SK-N-SH (cell line): ENCODE measurements around the gene OR1M1. TPM values are rescaled to one million over a fixed set of nuclear protein-coding genes. Genes with fewer than 3 reads are reported as not detected.
"Not testable (repeated sequence)": the region's sequence is repeated elsewhere in the genome, so short reads cannot be mapped to it uniquely, and the experiment has no call there.

Experiments used
- CTCF ChIA-PET: fragments of 300-600, 350-600 bp; formaldehyde crosslinking; extraction: SDS; loops from one replicate; lab custom pipeline; 2021; lab: Yijun Ruan, JAX
- POLR2A ChIA-PET: fragments of 350-600 bp; sonication (Branson Sonifier 250); formaldehyde crosslinking; extraction: SDS; loops from one replicate; lab custom pipeline; 2020; ENCODE audit warnings: antibody characterized with exemption, inconsistent platforms; lab: Yijun Ruan, JAX
- DNase-seq: peaks from one replicate; pipeline ENCODE4 v3.0.0; 2012
- H2AFZ ChIP-seq: fragments of 200-600 bp; sonication (generic); 2 replicates; pipeline ENCODE4 v1.8.1; 2016; ENCODE audit warnings: antibody characterized with exemption, mild to moderate bottlenecking, low read depth
- H3F3A ChIP-seq: fragments of 200-600 bp; sonication (generic); replicated peaks from 2 replicates; pipeline ENCODE3; 2016; ENCODE audit warnings: antibody characterized with exemption, mild to moderate bottlenecking; ENCODE audit not compliant: insufficient read depth
- H3K27ac ChIP-seq, 2 experiments: fragments of 200-500 bp in 1 of 2; fragments of 200-600 bp in 1 of 2; sonication (Bioruptor generic) in 1 of 2; sonication (generic), shearing (Covaris generic) in 1 of 2; 2 replicates each; pipeline versions ENCODE4 v1.5.1 to v1.6.1; 2014 to 2016; ENCODE audit warnings: low read depth in 2 of 2, inconsistent platforms in 1 of 2, low read length in 1 of 2, mild to moderate bottlenecking in 1 of 2, mixed read lengths in 1 of 2
- H3K27me3 ChIP-seq: fragments of 200-600 bp; sonication (generic), shearing (Covaris generic); 2 replicates; pipeline ENCODE4 v1.6.1; 2016; ENCODE audit warnings: mixed run types; ENCODE audit not compliant: insufficient read depth
- H3K36me3 ChIP-seq, 2 experiments: fragments of 200-500 bp in 1 of 2; fragments of 200-600 bp in 1 of 2; sonication (Bioruptor generic) in 1 of 2; sonication (generic) in 1 of 2; replicated peaks in 1 of 2; 2 replicates each; pipeline versions ENCODE3 to v1.5.1; 2014 to 2016; ENCODE audit warnings: low read length in 1 of 2, mild to moderate bottlenecking in 1 of 2; ENCODE audit not compliant: insufficient read depth in 2 of 2, control insufficient read depth in 1 of 2
- H3K4me1 ChIP-seq, 2 experiments: fragments of 200-500 bp in 1 of 2; fragments of 200-600 bp in 1 of 2; sonication (Bioruptor generic) in 1 of 2; sonication (generic), shearing (Covaris generic) in 1 of 2; 2 replicates each; pipeline versions ENCODE4 v1.5.1 to v1.6.1; 2014 to 2016; ENCODE audit warnings: low read depth in 1 of 2, low read length in 1 of 2, mixed run types in 1 of 2; ENCODE audit not compliant: insufficient read depth in 2 of 2, control insufficient read depth in 1 of 2
- H3K4me2 ChIP-seq: fragments of 200-600 bp; sonication (generic), shearing (Covaris generic); 2 replicates; pipeline ENCODE4 v1.6.1; 2017; ENCODE audit warnings: mixed run types
- H3K4me3 ChIP-seq, 2 experiments: fragments of 200-500 bp in 1 of 2; fragments of 200-600 bp in 1 of 2; sonication (Bioruptor generic) in 1 of 2; sonication (generic), shearing (Covaris generic) in 1 of 2; 2 replicates each; pipeline versions ENCODE4 v1.5.1 to v1.8.1; 2014 to 2016; ENCODE audit warnings: low read depth in 2 of 2, inconsistent platforms in 1 of 2, low read length in 1 of 2, mild to moderate bottlenecking in 1 of 2, mixed read lengths in 1 of 2, moderate library complexity in 1 of 2
- H3K79me2 ChIP-seq: fragments of 200-600 bp; sonication (generic); 2 replicates; pipeline ENCODE4 v1.8.1; 2017; ENCODE audit warnings: mild to moderate bottlenecking; ENCODE audit not compliant: insufficient read depth
- H3K9ac ChIP-seq: fragments of 200-600 bp; sonication (generic); 2 replicates; pipeline ENCODE4 v1.6.1; 2017; ENCODE audit warnings: mixed run types
- H3K9me2 ChIP-seq: fragments of 200-600 bp; sonication (generic); 2 replicates; pipeline ENCODE4 v1.6.1; 2017; ENCODE audit warnings: mixed run types
- H3K9me3 ChIP-seq: fragments of 200-600 bp; sonication (generic); 2 replicates; pipeline ENCODE4 v1.6.1; 2017; ENCODE audit warnings: mixed run types, mild to moderate bottlenecking, moderate library complexity
- H4K20me1 ChIP-seq: fragments of 200-600 bp; sonication (generic); 2 replicates; pipeline ENCODE4 v1.6.1; 2017; ENCODE audit warnings: mild to moderate bottlenecking, mixed run types; ENCODE audit not compliant: insufficient read depth
- ELF1 ChIP-seq: IDR thresholded peaks from 2 replicates; pipeline ENCODE4 v1.4.0; 2012
- EP300 ChIP-seq, 2 experiments: IDR thresholded peaks; 2 replicates each; pipeline versions ENCODE4 v1.4.0 to v1.6.1; 2012; ENCODE audit warnings: borderline replicate concordance in 1 of 2, low read depth in 1 of 2, low read length in 1 of 2
- EZH2phosphoT487 ChIP-seq: fragments of 200-600 bp; sonication (generic); IDR thresholded peaks from 2 replicates; pipeline ENCODE4 v1.6.1; 2017; ENCODE audit warnings: low read depth, mixed run types, mild to moderate bottlenecking, antibody characterized with exemption, moderate library complexity, borderline replicate concordance
- FOXM1 ChIP-seq: IDR thresholded peaks from 2 replicates; pipeline ENCODE4 v1.4.0; 2012; ENCODE audit warnings: low read depth, mild to moderate bottlenecking
- MEF2A ChIP-seq: IDR thresholded peaks from 2 replicates; pipeline ENCODE4 v1.4.0; 2012; ENCODE audit warnings: low read depth, borderline replicate concordance
- NFIC ChIP-seq: IDR thresholded peaks from 2 replicates; pipeline ENCODE4 v1.4.0; 2012; ENCODE audit warnings: borderline replicate concordance
- RAD21 ChIP-seq: IDR thresholded peaks from 2 replicates; pipeline ENCODE4 v1.6.1; 2012; ENCODE audit warnings: mild to moderate bottlenecking, low read length
- RCOR1 ChIP-seq: fragments of 150-350 bp; IDR thresholded peaks from 2 replicates; pipeline ENCODE4 v1.6.1; 2017; ENCODE audit warnings: antibody characterized with exemption, low read length
- SMC3 ChIP-seq: IDR thresholded peaks from 2 replicates; pipeline ENCODE4 v1.6.1; 2012; ENCODE audit warnings: low read depth, low read length, improper control_type of control experiment
- YY1 ChIP-seq: IDR thresholded peaks from 2 replicates; pipeline ENCODE4 v1.4.0; 2012; ENCODE audit warnings: low read depth, mild to moderate bottlenecking
- WGBS: methylation state at CpG from one replicate; pipeline ENCODE4 v1.1.6; 2017; ENCODE audit warnings: low lambda C conversion rate; 5-methylcytosine and 5-hydroxymethylcytosine counted together
- polyA plus RNA-seq, 3 experiments: library from polyadenylated mRNA; depleted of rRNA; stranded (reverse); fragments of >200 nt; gene quantifications; 2 replicates each; pipeline ENCODE4 v1.2.3, GENCODE V29; 2012
- TF ChIP-seq, protein P1 (sequence below): fragments of 200-600 bp; sonication (generic); IDR thresholded peaks from 2 replicates; pipeline ENCODE4 v1.6.1; 2017; ENCODE audit warnings: antibody characterized with exemption, mild to moderate bottlenecking, moderate library complexity
- TF ChIP-seq, protein P2 (sequence below): IDR thresholded peaks from 2 replicates; pipeline ENCODE4 v1.6.1; 2012; ENCODE audit warnings: mild to moderate bottlenecking, low read depth, low read length, moderate library complexity
- TF ChIP-seq, protein P3 (sequence below): fragments of 150-350 bp; IDR thresholded peaks from 2 replicates; pipeline ENCODE4 v1.6.1; 2016; ENCODE audit warnings: mild to moderate bottlenecking, low read depth, low read length
- TF ChIP-seq, protein P4 (sequence below): IDR thresholded peaks from 2 replicates; pipeline ENCODE4; 2012

The OR1M1 gene
- polyA plus RNA-seq, 1 of the 3 experiments (the other 2 are of a cell fraction) = not detected

DNA sequence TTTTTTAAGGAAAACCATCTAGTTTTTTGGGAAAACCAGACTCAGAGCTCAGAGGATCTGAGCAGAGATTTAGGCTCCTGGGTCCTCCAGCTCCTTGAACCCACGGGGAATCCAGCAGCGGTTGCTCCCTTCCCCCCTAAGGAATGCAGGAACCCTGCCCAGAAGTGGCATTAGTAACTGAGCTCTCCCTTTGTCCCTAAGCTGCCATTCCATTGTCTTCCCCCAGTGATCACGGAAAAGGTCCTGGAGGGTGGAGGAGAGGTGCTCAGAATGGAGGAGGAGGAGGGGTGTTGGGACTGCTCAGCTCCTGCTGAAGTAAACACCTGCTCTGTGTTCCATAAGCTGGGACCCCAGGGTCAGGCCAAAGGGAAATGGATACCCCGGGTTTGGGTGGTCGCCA lies 16.8 kb upstream of the OR1M1 start:
- Histone ChIP-seq H4K20me1 (no peaks in the 10 kb centered on the region), H3K27me3 (peaks cover 15% of the 10 kb centered on the region; the same call in 1 of the 2 replicates), H3F3A (peaks cover 4% of the 10 kb centered on the region), H3K9ac (no peak overlapping the region), H3K4me1 (peaks cover 0 to 5% of the 10 kb centered on the region in 2 experiments; a peak in 2 of 4 replicates), H3K9me3 (no peaks in the 10 kb centered on the region), H2AFZ (no peak overlapping the region), H3K4me3 (no peak overlapping the region), H3K9me2 (no peaks in the 10 kb centered on the region), H3K79me2 (no peaks in the 10 kb centered on the region), H3K4me2 (no peak overlapping the region), H3K36me3 (no peaks in the 10 kb centered on the region), H3K27ac (no peak overlapping the region)
- DNase-seq = no peak
- 12% methylated on average over 5 of the region's 5 CpGs for WGBS
- ChIA-PET POLR2A (no interaction called here), CTCF (no interaction called here)
- no peak for TF ChIP-seq YY1

DNA sequence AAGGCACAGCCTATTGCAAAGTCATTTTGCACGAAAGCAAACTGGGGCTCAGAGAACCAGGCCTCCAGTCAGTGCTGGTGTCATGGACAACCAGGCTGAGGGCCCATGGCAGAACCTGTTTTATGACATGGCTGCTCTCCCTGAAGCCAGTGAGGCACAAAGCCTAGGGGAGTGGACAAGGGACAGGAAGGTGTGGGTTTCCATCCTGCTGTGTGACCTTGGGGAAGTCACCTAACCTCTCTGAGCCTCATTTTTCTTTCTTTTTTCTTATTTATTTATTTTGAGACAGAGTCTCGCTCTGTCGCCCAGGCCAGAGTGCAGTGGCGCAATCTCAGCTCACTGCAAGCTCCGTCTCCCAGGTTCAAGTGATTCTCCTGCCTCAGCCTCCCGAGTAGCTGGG lies 15.1 kb upstream of the OR1M1 start:
- H3K36me3 ChIP-seq, H3K79me2 ChIP-seq, H4K20me1 ChIP-seq, POLR2A ChIA-PET, H2AFZ ChIP-seq, DNase-seq, H3K4me3 ChIP-seq, H3K27me3 ChIP-seq, H3K4me1 ChIP-seq, H3K9me2 ChIP-seq, CTCF ChIA-PET, H3K9me3 ChIP-seq, H3K27ac ChIP-seq, H3K4me2 ChIP-seq, H3K9ac ChIP-seq: not testable (repeated sequence)
- peaks cover 10% of the 10 kb centered on the region for H3F3A ChIP-seq
- 57% methylated on average over 6 of the region's 6 CpGs for WGBS

DNA sequence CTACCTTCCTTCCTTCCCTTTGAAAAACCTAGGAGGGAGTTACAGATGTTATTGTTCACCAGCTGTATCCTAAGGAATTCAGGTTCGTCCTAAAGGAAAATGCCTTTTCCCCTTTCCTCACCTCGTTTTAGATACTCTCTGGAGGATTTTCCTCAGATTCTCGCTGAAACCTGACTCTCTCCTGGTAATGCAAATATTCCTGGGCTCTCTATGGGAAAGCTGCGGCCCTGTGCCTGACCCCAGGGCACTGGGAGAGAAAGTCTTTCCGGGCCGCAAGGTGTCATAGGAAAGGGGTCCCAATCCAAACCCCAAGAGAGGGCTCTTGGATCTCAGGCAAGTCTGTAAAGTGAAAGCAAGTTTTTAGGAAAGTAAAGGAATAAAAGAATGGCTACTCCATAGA lies 13.1 kb upstream of the OR1M1 start:
- Histone ChIP-seq H4K20me1 (no peaks in the 10 kb centered on the region), H3K79me2 (no peaks in the 10 kb centered on the region), H3K4me3 (no peak overlapping the region), H3K9ac (no peak overlapping the region), H3K4me2 (no peak overlapping the region), H3K9me3 (no peaks in the 10 kb centered on the region), H2AFZ (no peak overlapping the region), H3K27ac (no peak overlapping the region), H3K27me3 (no peaks in the 10 kb centered on the region; the same call in 1 of the 2 replicates)
- CTCF ChIA-PET = no interaction called here
- TF ChIP-seq, protein P1, sequence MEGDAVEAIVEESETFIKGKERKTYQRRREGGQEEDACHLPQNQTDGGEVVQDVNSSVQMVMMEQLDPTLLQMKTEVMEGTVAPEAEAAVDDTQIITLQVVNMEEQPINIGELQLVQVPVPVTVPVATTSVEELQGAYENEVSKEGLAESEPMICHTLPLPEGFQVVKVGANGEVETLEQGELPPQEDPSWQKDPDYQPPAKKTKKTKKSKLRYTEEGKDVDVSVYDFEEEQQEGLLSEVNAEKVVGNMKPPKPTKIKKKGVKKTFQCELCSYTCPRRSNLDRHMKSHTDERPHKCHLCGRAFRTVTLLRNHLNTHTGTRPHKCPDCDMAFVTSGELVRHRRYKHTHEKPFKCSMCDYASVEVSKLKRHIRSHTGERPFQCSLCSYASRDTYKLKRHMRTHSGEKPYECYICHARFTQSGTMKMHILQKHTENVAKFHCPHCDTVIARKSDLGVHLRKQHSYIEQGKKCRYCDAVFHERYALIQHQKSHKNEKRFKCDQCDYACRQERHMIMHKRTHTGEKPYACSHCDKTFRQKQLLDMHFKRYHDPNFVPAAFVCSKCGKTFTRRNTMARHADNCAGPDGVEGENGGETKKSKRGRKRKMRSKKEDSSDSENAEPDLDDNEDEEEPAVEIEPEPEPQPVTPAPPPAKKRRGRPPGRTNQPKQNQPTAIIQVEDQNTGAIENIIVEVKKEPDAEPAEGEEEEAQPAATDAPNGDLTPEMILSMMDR = no peak
- TF ChIP-seq RAD21 = no peak
- TF ChIP-seq, protein P2, sequence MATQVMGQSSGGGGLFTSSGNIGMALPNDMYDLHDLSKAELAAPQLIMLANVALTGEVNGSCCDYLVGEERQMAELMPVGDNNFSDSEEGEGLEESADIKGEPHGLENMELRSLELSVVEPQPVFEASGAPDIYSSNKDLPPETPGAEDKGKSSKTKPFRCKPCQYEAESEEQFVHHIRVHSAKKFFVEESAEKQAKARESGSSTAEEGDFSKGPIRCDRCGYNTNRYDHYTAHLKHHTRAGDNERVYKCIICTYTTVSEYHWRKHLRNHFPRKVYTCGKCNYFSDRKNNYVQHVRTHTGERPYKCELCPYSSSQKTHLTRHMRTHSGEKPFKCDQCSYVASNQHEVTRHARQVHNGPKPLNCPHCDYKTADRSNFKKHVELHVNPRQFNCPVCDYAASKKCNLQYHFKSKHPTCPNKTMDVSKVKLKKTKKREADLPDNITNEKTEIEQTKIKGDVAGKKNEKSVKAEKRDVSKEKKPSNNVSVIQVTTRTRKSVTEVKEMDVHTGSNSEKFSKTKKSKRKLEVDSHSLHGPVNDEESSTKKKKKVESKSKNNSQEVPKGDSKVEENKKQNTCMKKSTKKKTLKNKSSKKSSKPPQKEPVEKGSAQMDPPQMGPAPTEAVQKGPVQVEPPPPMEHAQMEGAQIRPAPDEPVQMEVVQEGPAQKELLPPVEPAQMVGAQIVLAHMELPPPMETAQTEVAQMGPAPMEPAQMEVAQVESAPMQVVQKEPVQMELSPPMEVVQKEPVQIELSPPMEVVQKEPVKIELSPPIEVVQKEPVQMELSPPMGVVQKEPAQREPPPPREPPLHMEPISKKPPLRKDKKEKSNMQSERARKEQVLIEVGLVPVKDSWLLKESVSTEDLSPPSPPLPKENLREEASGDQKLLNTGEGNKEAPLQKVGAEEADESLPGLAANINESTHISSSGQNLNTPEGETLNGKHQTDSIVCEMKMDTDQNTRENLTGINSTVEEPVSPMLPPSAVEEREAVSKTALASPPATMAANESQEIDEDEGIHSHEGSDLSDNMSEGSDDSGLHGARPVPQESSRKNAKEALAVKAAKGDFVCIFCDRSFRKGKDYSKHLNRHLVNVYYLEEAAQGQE = no peak
- TF ChIP-seq RCOR1 = no peak
- TF ChIP-seq SMC3 = no peak
- TF ChIP-seq ELF1 = no peak
- TF ChIP-seq, protein P3, sequence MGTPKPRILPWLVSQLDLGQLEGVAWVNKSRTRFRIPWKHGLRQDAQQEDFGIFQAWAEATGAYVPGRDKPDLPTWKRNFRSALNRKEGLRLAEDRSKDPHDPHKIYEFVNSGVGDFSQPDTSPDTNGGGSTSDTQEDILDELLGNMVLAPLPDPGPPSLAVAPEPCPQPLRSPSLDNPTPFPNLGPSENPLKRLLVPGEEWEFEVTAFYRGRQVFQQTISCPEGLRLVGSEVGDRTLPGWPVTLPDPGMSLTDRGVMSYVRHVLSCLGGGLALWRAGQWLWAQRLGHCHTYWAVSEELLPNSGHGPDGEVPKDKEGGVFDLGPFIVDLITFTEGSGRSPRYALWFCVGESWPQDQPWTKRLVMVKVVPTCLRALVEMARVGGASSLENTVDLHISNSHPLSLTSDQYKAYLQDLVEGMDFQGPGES = no peak
- TF ChIP-seq EP300 (IDR thresholded peaks at IDR 0.05; ENCODE audit: borderline replicate concordance in 1 of 2, low read depth in 1 of 2, low read length in 1 of 2) = no peak
- TF ChIP-seq, protein P4, sequence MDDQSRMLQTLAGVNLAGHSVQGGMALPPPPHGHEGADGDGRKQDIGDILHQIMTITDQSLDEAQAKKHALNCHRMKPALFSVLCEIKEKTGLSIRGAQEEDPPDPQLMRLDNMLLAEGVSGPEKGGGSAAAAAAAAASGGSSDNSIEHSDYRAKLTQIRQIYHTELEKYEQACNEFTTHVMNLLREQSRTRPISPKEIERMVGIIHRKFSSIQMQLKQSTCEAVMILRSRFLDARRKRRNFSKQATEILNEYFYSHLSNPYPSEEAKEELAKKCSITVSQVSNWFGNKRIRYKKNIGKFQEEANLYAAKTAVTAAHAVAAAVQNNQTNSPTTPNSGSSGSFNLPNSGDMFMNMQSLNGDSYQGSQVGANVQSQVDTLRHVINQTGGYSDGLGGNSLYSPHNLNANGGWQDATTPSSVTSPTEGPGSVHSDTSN = no peak
- no peak for TF ChIP-seq NFIC
- TF ChIP-seq FOXM1 = no peak
- TF ChIP-seq YY1 = no peak
- no peak for TF ChIP-seq EZH2phosphoT487
- no peak for TF ChIP-seq MEF2A
- TF ChIP-seq, all 33 proteins: peak for 0
- DNase-seq = no peak
- peaks cover 0 to 9% of the 10 kb centered on the region in 2 experiments; a peak in 2 of 4 replicates for H3K4me1 ChIP-seq
- H3K9me2 ChIP-seq = no peaks in the 10 kb centered on the region
- H3F3A ChIP-seq = peaks cover 10% of the 10 kb centered on the region
- no peaks in the 10 kb centered on the region for H3K36me3 ChIP-seq
- POLR2A ChIA-PET = no interaction called here
- WGBS = 38% methylated on average over 6 of the region's 6 CpGs
